Activated CD8-positive, alpha-beta memory T cell treated with anti-CD3 and anti-CD28 coated beads, Interleukin-2, amount 50 U/mL, for 4 hours (primary cell): ENCODE data around the gene OSCAR.
"Not testable (repeated sequence)": the region's sequence is repeated elsewhere in the genome, so short reads cannot be mapped to it uniquely, and the experiment has no call there.

Source experiments
- DNase-seq: peaks from one replicate; pipeline ENCODE4 v3.0.0-alpha.2; 2020

OSCAR gene

GRCh38 chr19:54124393-54124792, 23.8 kb upstream of the OSCAR start:
- DNase-seq, result no peak

DNA sequence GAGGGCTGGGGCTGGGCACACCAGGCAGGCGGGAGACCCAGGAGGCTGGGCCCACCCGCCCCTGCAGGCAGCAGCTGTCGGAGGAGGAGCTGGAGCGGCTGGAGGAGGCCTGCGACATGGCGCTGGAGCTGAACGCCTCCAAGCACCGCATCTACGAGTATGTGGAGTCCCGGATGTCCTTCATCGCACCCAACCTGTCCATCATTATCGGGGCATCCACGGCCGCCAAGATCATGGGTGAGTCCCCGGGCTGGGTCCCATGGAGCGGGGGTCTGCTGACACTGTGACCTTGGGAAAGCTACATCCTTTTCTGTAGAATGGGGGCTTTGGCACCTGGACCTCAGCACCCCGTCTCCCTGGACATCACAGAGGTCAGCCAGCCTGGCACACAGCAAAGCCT, 23.1 kb upstream of the OSCAR start:
- no peak for DNase-seq

DNA sequence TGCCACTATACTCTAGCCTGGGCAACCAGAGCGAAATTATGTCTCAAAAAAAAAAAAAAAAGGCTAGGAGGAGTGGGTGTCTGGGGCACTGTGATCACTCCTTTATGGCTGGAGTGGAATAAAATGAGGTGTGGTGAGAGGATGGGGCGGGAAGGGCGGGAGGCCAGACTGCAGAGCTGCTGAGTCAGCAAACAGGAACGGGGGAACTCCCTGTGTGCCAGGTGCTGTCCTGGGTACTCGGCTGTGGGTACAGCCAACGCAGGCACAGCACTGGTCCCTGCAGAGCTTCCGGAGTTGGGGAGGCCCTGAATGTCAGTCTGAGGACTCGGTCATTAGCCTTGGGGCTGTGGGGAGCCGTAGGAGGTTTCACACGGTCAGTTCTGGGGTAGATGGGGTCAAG, 20.7 kb upstream of the OSCAR start:
- no peak for DNase-seq

GRCh38 chr19:54115109-54116063, 14.8 kb upstream of the OSCAR start, which contains the start of the genes PRPF31 and TFPT:
Gene PRPF31 (plus strand): TSS chr19:54115754. CDS start chr19:54118279, 2,525 bp downstream.
Gene TFPT (minus strand): TSS chr19:54115657. CDS start chr19:54115269, 388 bp downstream.
- DNase-seq, result peak; percentile 98

DNA sequence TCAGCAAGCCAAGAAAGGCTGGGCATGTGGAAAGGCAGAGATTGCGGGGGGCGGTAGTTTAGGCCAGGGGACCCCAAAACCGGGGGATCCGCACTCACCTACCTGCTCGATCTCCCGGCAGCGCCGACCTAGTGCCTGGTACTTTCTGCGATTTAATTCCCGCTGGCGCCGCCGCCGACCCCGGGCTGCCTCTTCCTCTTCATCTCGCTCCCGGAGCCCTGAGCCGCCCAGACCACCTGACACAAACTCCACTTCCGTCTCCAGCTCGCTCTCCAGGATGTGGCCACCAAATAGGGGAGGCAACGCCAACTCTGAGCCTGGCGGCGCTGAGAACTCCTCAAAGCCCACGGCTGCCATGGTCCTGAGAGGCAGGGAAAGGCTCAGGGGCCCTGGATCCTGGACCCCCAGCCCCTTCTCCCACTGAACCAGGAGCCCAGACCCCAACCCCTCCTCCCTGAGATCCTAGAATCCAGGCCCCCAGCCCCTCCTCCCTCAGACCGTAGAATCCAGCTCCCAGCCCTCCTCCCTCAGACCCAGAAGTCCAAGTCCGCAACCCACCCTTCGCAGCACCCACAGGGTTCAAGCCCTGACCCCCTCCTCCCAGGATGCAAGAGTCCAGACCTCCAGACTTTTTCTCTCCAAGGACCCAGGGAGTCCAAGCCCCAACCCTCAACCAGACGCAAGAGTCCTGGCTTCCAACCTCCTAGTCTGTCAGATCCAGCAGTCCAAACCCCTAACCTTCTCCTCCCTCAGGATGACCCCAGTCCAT, 13.9 kb upstream of the OSCAR start:
- peak; percentile 39 for DNase-seq

DNA sequence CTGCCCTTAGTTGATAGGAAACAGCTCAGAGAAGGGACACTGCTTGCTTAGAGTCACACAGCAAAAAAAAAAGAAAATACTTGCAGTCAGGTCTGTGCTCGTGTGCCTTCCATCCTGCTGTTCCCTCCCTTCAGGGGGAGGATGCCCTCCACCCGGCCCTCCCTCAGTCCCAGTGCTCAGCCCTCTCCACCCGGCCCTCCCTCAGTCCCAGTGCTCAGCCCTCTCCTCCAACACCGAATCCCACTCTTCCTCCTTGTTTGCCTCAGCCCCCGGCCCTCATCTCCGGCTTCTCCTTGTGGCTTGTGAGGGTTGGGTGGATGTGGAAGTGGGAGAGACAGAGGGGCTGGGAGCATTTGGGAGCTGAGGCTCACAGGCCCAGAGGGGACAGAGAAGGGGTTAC, 9.0 kb upstream of the OSCAR start:
- DNase-seq, result no peak

DNA sequence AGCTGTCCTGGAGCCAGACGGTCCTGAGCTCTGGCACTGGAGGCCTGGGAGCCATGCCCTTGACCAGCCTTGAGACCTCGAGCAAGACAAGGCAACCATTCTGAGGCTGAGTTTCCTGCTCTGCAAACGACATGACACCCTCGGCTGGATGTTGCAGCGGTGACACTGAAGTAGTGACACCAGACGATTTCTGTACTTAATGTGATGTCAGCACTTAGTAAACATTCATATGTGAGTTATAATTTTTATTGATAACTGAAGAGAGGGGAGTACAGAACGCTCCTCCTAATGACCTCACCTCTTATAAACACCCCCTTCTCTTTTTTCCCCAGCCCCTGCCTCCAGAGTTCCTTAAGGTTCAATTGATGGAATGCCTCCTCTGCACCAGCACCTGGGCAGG, 7.9 kb upstream of the OSCAR start:
- no peak for DNase-seq

GRCh38 chr19:54107876-54108490, 7.4 kb upstream of the OSCAR start:
- no peak for DNase-seq

GRCh38 chr19:54106716-54107115, 6.1 kb upstream of the OSCAR start:
- DNase-seq, result peak; percentile 13

DNA sequence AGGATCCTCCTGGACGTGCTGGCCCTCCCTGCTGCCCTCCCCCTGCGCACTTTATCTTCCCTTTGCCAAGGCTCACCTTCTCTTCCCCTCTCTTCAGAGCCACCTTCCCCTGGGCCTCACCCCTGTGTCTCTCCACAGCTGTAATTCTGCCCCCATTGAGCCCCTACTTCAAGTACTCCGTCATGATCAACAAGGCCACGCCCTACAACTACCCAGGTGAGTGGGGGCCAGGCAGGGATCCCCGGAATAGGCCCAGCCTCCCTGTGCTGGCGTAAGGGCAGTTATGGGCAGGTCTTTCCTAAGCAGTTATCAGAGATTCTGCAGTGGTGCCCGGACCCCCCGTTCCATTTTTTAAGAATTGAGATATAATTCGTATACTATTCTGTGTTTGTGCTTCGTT, 5.2 kb upstream of the OSCAR start:
- DNase-seq, result no peak

DNA sequence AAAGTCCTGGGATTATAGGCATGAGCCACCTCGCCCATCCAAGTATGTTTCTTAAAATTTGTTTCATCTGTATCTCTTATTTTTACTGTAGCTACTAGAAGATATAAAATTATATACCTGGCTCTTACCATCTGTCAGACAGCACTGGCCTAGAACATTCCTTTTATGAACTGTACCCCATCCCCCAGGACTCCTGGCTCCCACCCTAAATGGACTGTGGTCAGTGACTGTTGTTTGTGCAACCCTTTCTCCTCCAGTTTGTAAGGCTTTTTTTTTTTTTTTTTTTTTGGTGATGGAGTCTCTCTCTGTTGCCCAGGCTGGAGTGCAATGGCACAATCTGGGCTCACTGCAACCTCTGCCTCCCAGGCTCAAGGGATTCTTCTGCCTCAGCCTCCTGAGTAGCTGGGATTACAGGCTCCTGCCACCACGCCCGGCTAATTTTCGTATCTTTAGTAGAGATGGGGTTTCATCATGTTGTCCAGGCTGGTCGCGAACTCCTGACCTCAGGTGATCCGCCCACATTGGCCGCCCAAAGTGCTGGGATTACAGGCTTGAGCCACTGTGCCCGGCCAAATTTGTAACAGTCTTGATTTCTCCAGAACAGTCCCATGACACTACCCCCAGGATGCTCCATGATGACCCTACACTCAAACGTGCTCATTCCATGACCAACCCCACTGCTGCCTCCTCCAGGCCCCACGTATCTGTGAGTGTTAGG, 4.6 kb upstream of the OSCAR start:
- no peak for DNase-seq

DNA sequence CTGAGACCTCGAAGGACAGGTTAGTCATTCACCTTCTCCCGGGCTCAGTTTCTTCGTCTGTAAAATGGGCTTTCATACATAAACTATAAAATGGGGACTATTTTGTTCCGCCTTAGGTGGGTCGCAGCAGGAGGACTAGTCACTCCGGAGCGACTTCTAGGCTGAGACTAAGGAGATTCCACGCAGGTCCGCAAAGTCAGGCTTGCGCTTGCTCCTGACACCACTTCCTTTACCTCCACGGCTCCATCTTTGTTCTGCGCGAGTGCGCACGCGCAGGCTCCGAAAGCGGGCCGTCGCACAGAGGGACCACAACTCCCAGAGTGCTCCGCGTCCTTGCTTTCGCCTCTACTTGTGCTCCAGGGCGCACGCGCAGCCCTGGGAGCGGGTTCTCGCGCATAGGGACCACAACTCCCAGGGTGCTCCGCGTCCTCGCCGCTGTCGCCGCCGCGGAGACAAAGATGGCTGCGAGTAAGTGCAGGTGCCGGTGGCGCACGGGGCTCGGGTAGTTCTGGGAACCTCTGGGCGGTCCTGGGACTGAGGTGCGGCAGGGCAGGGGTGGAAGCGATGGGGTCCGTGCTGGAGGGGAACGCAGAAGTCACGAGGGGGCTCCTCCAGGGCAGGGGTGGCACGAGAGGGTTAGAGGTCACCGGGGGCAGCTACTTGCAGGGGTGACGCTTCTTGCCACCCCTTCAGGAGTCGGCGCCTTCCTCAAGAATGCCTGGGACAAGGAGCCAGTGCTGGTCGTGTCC, 2.0 kb upstream of the OSCAR start, which contains the start of gene NDUFA3:
TSS of gene NDUFA3 (plus strand) at position 435 of the 749 bp plus-strand sequence. CDS start at position 459, 24 bp downstream.
- DNase-seq, result peak; percentile 95

- not testable (repeated sequence) for DNase-seq
Observed at GRCh38 chr19:54099903-54100255, 724 bp downstream of the OSCAR start.

DNA sequence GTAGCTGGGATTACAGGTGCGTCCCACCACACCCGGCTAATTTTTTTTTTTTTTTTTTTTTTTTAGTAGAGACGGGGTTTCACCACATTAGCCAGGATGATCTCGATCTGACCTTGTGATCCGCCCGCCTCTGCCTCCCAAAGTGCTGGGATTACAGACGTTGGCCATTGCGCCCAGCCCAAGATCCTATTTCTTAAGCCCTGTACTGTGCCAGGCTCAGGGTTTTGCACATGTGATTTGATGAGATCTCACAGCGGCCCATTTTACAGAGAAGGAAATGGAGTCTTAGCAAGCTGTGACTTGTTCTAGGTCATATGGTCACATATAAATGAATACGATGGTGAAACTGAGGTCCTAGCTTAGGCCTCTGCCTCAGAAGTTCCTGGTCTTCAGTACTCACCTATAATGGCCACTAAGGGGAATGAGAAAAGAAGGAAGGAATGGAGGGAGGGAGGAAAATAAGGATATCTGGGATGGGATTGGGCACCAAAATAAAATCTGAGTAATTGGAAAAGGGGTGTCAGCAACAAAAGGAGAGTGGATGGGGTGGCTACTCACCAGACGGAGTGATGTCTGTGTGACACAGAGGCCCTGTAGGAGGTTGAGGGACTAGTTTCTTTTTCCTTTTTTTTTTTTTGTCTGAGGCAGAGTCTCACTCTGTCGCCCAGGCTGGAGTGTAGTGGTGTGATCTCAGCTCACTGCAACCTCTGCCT, 1.3 kb downstream of the OSCAR start:
- no peak for DNase-seq

GRCh38 chr19:54096617-54097106, 3.9 kb downstream of the OSCAR start:
- no peak for DNase-seq

DNA sequence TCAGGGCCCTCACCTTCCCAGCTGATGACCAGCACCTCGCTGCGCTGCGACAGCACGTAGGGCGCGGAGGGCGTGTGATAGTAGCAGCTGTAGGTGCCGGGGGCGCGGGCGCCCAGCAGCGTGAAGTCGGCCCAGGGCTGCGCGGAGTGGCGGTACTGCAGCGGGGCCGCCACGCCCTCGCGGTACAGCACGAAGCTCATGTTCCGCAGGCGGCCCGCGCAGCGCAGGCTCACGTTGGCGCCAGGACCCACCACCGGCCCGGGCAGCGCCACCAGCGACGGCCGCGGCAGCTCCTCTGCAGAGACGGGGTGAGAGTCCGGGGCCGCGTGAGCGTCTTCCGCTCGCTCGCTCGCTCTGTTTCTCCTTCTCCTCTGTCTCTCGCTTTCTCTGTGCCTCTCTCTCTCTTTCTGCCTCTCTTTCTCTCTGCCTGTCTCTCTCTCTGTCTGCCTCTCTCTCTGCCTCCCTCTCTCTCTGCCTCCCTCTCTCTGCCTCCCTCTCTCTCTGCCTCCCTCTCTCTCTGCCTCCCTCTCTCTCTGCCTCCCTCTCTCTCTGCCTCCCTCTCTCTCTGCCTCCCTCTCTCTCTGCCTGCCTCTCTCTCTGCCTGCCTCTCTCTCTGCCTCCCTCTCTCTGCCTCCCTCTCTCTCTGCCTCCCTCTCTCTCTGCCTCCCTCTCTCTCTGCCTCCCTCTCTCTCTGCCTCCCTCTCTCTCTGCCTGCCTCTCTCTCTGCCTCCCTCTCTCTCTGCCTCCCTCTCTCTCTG, 4.6 kb downstream of the OSCAR start:
- DNase-seq, result peak; percentile 58

GRCh38 chr19:54095136-54095858, 5.3 kb downstream of the OSCAR start:
- DNase-seq, result no peak

- DNase-seq, result no peak
Observed at GRCh38 chr19:54094426-54095000, 6.1 kb downstream of the OSCAR start.

- DNase-seq, result no peak
Observed at GRCh38 chr19:54084410-54084809, 16.2 kb downstream of the OSCAR start.
